Posterior cingulate gyrus (tissue), 11 donors: ENCODE results near the gene TOMM40.
"Not testable (repeated sequence)": the region's sequence is repeated elsewhere in the genome, so short reads cannot be mapped to it uniquely, and the experiment has no call there.

Source experiments
- DNase-seq, 10 donors: peaks; one replicate each; pipeline versions ENCODE4 v3.0.0 to v3.0.0-alpha.2; 2020 to 2021; ENCODE audit warnings: mixed read lengths in 3 of 10
- intact Hi-C: fragments of 100-400 bp; cut with DNase I; formaldehyde crosslinking; loops from one replicate; pipeline ENCODE4 v1.15.1; 2023

TOMM40 gene

GRCh38 chr19:44893332-44894051, 2.4 kb downstream of the TOMM40 start:
- no peak for DNase-seq
- intact Hi-C loops = no loop called here

- no peak for DNase-seq
- intact Hi-C loops = no loop called here
Observed at GRCh38 chr19:44894052-44894400, 3.0 kb downstream of the TOMM40 start.

GRCh38 chr19:44894946-44895345, 3.9 kb downstream of the TOMM40 start:
- intact Hi-C loops = no loop called here

GRCh38 chr19:44897835-44898234, 6.8 kb downstream of the TOMM40 start:
- intact Hi-C loops = no loop called here
- no peak for DNase-seq

More at GRCh38 chr19:44894946-44895345, 3.9 kb downstream of the TOMM40 start:
- DNase-seq = no peak

GRCh38 chr19:44900328-44901244, 9.5 kb downstream of the TOMM40 start:
- intact Hi-C loops = loop anchor here (5.0 kb wide), 1 partner anchor 157 kb away; no protein-coding TSS in a partner anchor
- no peak for DNase-seq

DNA sequence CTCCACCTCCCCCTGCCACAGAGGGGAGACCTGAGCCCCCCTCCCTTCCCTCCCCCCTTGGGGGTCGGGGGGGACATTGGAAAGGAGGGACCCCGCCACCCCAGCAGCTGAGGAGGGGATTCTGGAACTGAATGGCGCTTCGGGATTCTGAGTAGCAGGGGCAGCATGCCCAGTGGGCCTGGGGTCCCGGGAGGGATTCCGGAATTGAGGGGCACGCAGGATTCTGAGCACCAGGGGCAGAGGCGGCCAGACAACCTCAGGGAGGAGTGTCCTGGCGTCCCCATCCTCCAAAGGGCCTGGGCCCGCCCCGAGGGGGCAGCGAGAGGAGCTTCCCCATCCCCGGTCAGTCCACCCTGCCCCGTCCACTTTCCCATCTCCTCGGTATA, 12.2 kb downstream of the TOMM40 start:
- no peak for DNase-seq
- intact Hi-C loops = loop anchor here (2.0 to 5.0 kb wide), 2 partner anchors 48 to 154 kb away; no protein-coding TSS in a partner anchor

GRCh38 chr19:44903602-44904425, 12.8 kb downstream of the TOMM40 start:
- intact Hi-C loops = loop anchor here (2.0 to 5.0 kb wide), 2 partner anchors 47 to 153 kb away; no protein-coding TSS in a partner anchor
- DNase-seq = peak; percentile 61 to 96 (median 82)

GRCh38 chr19:44904426-44904994, 13.5 kb downstream of the TOMM40 start:
- DNase-seq = no peak
- intact Hi-C loops = loop anchor here (5.0 kb wide), 1 partner anchor 153 kb away; no protein-coding TSS in a partner anchor

DNA sequence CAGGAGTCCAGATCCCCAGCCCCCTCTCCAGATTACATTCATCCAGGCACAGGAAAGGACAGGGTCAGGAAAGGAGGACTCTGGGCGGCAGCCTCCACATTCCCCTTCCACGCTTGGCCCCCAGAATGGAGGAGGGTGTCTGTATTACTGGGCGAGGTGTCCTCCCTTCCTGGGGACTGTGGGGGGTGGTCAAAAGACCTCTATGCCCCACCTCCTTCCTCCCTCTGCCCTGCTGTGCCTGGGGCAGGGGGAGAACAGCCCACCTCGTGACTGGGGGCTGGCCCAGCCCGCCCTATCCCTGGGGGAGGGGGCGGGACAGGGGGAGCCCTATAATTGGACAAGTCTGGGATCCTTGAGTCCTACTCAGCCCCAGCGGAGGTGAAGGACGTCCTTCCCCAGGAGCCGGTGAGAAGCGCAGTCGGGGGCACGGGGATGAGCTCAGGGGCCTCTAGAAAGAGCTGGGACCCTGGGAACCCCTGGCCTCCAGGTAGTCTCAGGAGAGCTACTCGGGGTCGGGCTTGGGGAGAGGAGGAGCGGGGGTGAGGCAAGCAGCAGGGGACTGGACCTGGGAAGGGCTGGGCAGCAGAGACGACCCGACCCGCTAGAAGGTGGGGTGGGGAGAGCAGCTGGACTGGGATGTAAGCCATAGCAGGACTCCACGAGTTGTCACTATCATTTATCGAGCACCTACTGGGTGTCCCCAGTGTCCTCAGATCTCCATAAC, 14.5 kb downstream of the TOMM40 start, which contains the start of gene APOE:
TSS of gene APOE (plus strand) at position 360 of the 724 bp plus-strand sequence. CDS start 829 bp downstream, outside the sequence.
- intact Hi-C loops = no loop called here
- peak in 5 of 10 donors; percentile 25 to 89 (median 52) for DNase-seq

- no peak for DNase-seq
- intact Hi-C loops = no loop called here
Observed at GRCh38 chr19:44907613-44908012, 16.6 kb downstream of the TOMM40 start.

GRCh38 chr19:44908074-44908835, 17.2 kb downstream of the TOMM40 start:
- intact Hi-C loops = no loop called here
- DNase-seq = no peak

DNA sequence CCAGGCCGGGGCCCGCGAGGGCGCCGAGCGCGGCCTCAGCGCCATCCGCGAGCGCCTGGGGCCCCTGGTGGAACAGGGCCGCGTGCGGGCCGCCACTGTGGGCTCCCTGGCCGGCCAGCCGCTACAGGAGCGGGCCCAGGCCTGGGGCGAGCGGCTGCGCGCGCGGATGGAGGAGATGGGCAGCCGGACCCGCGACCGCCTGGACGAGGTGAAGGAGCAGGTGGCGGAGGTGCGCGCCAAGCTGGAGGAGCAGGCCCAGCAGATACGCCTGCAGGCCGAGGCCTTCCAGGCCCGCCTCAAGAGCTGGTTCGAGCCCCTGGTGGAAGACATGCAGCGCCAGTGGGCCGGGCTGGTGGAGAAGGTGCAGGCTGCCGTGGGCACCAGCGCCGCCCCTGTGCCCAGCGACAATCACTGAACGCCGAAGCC, 17.8 kb downstream of the TOMM40 start:
- DNase-seq = no peak
- intact Hi-C loops = no loop called here

DNA sequence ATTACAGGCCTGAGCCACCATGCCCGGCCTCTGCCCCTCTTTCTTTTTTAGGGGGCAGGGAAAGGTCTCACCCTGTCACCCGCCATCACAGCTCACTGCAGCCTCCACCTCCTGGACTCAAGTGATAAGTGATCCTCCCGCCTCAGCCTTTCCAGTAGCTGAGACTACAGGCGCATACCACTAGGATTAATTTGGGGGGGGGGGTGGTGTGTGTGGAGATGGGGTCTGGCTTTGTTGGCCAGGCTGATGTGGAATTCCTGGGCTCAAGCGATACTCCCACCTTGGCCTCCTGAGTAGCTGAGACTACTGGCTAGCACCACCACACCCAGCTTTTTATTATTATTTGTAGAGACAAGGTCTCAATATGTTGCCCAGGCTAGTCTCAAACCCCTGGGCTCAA, 18.7 kb downstream of the TOMM40 start:
- no peak for DNase-seq
- intact Hi-C loops = no loop called here

DNA sequence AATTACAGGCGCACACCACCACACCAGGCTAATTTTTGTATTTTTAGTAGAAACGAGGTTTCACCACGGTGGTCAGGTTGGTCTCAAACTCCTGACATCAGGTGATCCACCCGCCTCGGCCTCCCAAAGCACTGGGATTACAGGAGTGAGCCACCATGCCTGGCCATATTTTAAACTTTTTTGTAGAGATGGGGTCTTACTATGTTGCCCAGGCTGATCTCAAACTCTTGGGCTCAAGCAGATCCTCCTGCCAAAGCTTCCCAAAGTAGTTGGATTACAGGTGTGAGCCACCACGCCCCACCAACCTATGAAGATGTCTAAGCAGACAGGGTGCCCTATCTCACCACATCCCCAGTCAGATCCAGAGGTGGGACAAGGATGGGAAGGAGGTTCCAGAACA, 20.8 kb downstream of the TOMM40 start:
- DNase-seq, intact Hi-C loops: not testable (repeated sequence)

GRCh38 chr19:44912854-44913253, 21.8 kb downstream of the TOMM40 start:
- peak; percentile 59 to 96 (median 80) for DNase-seq
- intact Hi-C loops = no loop called here

- DNase-seq, intact Hi-C loops: not testable (repeated sequence)
Observed at GRCh38 chr19:44913512-44914432, 22.7 kb downstream of the TOMM40 start.

DNA sequence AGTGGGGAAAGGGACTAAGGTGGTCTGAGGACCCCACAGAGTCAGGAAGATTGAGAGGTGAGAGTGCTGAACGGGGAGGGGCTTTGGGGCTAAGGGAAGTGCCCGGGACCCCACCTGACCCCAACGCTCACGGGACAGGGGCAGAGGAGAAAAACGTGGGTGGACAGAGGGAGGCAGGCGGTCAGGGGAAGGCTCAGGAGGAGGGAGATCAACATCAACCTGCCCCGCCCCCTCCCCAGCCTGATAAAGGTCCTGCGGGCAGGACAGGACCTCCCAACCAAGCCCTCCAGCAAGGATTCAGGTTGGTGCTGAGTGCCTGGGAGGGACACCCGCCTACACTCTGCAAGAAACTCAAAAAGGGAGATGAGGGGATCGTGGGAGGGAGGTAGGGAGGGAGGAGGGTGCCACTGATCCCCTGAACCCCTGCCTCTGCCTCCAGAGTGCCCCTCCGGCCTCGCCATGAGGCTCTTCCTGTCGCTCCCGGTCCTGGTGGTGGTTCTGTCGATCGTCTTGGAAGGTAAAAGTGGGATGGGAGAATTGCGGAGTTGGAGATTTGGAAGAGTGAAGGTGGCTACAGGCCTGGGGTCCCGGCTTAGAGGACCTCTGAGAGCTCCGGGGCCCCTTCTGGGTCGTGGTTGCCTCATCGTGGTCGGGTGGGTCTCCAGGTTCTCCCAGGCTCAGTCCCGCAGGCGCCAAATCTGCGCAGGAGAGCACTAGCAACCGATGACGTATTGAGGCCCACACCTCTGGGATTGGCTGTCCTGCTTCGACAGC, 23.6 kb downstream of the TOMM40 start, which contains the start of gene APOC1:
TSS of gene APOC1 (plus strand) at position 176 of the 774 bp plus-strand sequence. CDS start at position 460, 284 bp downstream.
- DNase-seq = peak; percentile 61 to 97 (median 84)
- intact Hi-C loops = not testable (repeated sequence)
